Measurements from ENCODE around the gene EIF5A. TPM values are rescaled to one million over a fixed set of nuclear protein-coding genes. Genes with fewer than 3 reads are reported as not detected.
A peak's percentile ranks its signal among the peaks of the same experiment; 100 is the strongest.

EIF5A gene
- total RNA-seq, 4 donors from 2014 or later: 203 to 261 (median 221) TPM

GRCh38 chr17:7308625-7309433, 1.4 kb downstream of the EIF5A start:
- intact Hi-C loops (cut with DNase I; ENCODE audit: low total_unique reads): no loop called here
- H3K4me3 ChIP-seq (ENCODE audit: low read depth, poor library complexity, severe bottlenecking): peak overlapping the region; percentile 85
- TF ChIP-seq, protein P1, sequence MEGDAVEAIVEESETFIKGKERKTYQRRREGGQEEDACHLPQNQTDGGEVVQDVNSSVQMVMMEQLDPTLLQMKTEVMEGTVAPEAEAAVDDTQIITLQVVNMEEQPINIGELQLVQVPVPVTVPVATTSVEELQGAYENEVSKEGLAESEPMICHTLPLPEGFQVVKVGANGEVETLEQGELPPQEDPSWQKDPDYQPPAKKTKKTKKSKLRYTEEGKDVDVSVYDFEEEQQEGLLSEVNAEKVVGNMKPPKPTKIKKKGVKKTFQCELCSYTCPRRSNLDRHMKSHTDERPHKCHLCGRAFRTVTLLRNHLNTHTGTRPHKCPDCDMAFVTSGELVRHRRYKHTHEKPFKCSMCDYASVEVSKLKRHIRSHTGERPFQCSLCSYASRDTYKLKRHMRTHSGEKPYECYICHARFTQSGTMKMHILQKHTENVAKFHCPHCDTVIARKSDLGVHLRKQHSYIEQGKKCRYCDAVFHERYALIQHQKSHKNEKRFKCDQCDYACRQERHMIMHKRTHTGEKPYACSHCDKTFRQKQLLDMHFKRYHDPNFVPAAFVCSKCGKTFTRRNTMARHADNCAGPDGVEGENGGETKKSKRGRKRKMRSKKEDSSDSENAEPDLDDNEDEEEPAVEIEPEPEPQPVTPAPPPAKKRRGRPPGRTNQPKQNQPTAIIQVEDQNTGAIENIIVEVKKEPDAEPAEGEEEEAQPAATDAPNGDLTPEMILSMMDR (IDR thresholded peaks at IDR 0.05): no peak
- no peak for TF ChIP-seq POLR2A (IDR thresholded peaks at IDR 0.05)
- 0 to 1% methylated on average over 14 of the region's 14 CpGs for WGBS, 2 donors
- DNase-seq (ENCODE audit: low spot score in 2 of 2): peak; percentile 88 to 96

DNA sequence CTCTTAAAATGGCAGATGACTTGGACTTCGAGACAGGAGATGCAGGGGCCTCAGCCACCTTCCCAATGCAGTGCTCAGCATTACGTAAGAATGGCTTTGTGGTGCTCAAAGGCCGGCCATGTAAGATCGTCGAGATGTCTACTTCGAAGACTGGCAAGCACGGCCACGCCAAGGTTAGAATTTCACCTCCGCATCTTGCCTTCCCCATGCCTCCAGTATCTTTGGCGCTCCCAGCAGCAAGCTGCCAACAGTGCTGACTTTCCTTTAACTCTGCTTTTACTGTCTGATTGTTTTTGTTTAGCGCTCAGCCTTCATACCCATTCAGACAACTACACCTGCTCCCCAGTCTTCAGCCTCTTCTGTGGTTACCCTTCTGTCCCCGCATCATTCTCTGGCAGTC, 2.2 kb downstream of the EIF5A start:
- no peak for TF ChIP-seq POLR2A (IDR thresholded peaks at IDR 0.05)
- TF ChIP-seq, protein P1 (IDR thresholded peaks at IDR 0.05): no peak
- 81 to 86% methylated on average over 12 of the region's 12 CpGs for WGBS, 2 donors
- DNase-seq (ENCODE audit: low spot score in 2 of 2): no peak
- intact Hi-C loops (cut with DNase I; ENCODE audit: low total_unique reads): no loop called here
- no peak overlapping the region for H3K4me3 ChIP-seq (ENCODE audit: low read depth, poor library complexity, severe bottlenecking)

GRCh38 chr17:7311110-7311705, 3.8 kb downstream of the EIF5A start:
- intact Hi-C loops (cut with DNase I; ENCODE audit: low total_unique reads): no loop called here
- no peak overlapping the region for H3K4me3 ChIP-seq (ENCODE audit: low read depth, poor library complexity, severe bottlenecking)
- 74 to 81% methylated on average over 7 of the region's 7 CpGs for WGBS, 2 donors
- TF ChIP-seq, protein P1 (IDR thresholded peaks at IDR 0.05): no peak
- no peak for TF ChIP-seq POLR2A (IDR thresholded peaks at IDR 0.05)
- no peak for DNase-seq (ENCODE audit: low spot score in 2 of 2)

- TF ChIP-seq, protein P1 (IDR thresholded peaks at IDR 0.05): no peak
- TF ChIP-seq POLR2A (IDR thresholded peaks at IDR 0.05): no peak
- WGBS, 2 donors: 71 to 79% methylated on average over 7 of the region's 7 CpGs
- intact Hi-C loops (cut with DNase I; ENCODE audit: low total_unique reads): no loop called here
- no peak overlapping the region for H3K4me3 ChIP-seq (ENCODE audit: low read depth, poor library complexity, severe bottlenecking)
- no peak for DNase-seq (ENCODE audit: low spot score in 2 of 2)
Observed at GRCh38 chr17:7312432-7313087, 5.1 kb downstream of the EIF5A start.

DNA sequence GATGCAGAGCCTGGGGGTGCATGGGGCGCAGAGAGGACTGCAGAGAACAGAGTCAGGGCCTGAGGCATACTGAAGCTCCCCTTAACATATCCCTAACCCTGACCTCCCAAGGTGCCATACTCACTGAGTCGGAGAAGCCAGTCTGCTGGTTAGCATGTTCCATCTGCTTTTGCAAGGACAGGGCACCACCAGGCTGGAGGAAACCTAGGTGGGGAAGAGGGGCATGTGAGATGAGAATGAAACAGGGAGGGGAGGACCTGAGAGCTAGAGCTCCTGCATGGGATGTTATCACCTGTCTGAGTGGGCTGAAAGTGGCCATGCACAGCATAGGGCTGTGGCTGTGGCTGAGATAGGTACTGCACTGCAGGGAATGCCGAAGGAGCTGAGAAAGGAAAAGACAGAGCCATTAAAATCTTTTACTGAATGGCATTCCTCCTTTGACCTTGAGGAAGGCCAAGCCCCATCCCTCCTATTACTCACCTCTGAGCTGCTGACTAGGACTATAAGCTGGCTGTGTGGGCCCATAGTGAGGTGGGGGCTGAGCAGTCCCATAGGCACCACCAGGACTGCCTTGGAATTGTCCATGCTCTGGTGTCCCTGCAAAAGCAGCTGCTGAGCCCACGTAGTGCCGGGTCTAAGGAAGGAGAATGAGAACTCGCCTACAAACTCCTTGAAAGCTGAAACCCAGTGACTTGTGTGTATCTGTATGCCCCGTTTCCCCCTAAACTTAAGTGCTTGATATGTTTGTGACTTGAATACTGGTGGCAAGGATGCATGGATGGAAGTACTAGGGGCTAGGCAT, 5.9 kb downstream of the EIF5A start:
- no peak overlapping the region for H3K4me3 ChIP-seq (ENCODE audit: low read depth, poor library complexity, severe bottlenecking)
- intact Hi-C loops (cut with DNase I; ENCODE audit: low total_unique reads): no loop called here
- WGBS, 2 donors: 84 to 90% methylated on average over 7 of the region's 7 CpGs
- DNase-seq (ENCODE audit: low spot score in 2 of 2): no peak
- TF ChIP-seq, protein P1 (IDR thresholded peaks at IDR 0.05): no peak
- TF ChIP-seq POLR2A (IDR thresholded peaks at IDR 0.05): no peak
